ENCODE results near the gene MTREX.

The MTREX gene

DNA sequence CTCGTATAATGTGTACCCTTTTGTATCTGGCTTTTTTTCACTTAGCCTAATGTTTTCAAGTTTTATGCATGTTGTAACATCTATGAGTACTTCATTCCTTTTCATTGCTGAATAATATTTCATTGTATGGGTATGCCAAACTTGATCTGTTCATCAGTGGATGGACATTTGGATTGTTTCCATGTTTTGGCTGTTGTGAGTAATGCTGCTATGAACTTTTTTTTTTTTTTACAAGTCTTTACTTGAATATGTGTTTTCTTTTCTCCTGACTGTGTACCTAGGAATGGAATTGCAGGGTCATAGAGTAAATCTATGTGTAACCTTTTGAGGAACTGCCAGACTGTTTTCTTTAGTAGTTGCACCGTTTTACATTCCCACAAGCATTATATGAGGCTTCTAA is 52.4 kb downstream of the MTREX start:
- Histone ChIP-seq H3K4me3 (ENCODE audit: low read depth, low read length) (no peak overlapping the region), H3K4me1 (no peaks in the 10 kb centered on the region), H3K27me3 (no peaks in the 10 kb centered on the region), H3K36me3 (peaks cover 64% of the 10 kb centered on the region), H3K9me3 (no peaks in the 10 kb centered on the region)
- DNase-seq = no peak
- TF ChIP-seq CTCF (IDR thresholded peaks at IDR 0.05; ENCODE audit: low read depth, low read length) = no peak

- TF ChIP-seq CTCF (IDR thresholded peaks at IDR 0.05; ENCODE audit: low read depth, low read length) = no peak
- H3K36me3 ChIP-seq = peaks cover 51% of the 10 kb centered on the region
- no peaks in the 10 kb centered on the region for H3K9me3 ChIP-seq
- no peak overlapping the region for H3K4me3 ChIP-seq (ENCODE audit: low read depth, low read length)
- H3K4me1 ChIP-seq = no peaks in the 10 kb centered on the region
- no peak for DNase-seq
- H3K27me3 ChIP-seq = no peaks in the 10 kb centered on the region
These were observed 56.1 kb downstream of the MTREX start for GRCh38 chr5:55363856-55364255.

DNA sequence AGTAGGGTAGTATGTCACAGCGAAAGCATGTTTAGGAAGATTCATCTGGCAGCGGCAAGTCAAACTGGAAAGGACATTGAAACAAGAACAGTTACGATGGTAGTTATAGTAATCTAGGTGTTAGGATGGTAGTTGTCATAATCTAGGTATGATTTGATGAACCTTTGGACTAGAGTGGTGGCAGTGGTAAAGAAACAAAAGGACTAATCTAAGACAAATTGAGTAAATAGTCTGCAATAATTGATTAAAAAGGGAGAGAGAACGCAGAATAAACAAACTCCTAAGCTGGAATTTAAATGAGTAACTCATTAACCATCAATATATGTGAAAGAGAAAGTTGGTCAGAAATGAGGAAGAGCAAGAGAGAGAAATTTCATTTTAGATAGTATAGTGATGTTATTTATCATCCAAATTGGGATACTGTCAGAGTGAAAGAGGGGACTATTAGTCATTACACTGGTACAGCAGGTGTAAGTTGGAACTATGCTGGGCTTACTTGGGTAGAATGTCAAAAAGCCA is 56.8 kb downstream of the MTREX start:
- Histone ChIP-seq H3K4me1 (no peaks in the 10 kb centered on the region), H3K9me3 (no peaks in the 10 kb centered on the region), H3K36me3 (peaks cover 49% of the 10 kb centered on the region), H3K27me3 (no peaks in the 10 kb centered on the region), H3K4me3 (ENCODE audit: low read depth, low read length) (no peak overlapping the region)
- no peak for TF ChIP-seq CTCF (IDR thresholded peaks at IDR 0.05; ENCODE audit: low read depth, low read length)
- no peak for DNase-seq

DNA sequence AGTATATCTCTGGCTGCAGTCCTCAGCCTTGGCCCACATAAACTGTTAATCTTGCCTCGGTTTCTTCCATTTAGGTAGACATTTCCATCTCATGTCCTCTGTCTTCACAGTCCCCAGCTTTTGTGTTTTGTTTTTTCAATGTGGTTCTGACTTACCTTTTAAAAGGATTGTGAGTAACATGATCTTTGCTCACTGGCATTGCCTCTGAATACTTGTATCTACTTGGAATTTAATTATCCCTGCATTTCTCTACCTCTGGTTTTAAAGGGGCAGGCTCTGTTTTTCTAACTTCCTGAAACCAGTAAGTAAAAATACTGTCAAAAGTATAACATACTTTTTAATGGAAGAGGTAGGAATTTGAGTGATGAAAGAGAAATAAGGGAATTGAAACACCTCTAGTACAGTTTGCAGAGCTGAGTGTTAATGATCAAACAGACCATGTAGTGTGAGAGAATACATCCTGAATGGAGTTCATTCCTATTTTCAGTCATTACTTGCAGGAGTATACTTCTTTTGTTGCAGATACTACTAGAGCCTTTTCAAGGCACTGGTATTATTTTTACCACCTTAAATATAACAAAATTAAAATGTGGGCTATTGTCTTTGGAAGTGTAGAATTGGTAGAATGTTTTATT is 62.6 kb downstream of the MTREX start:
- no peak for TF ChIP-seq CTCF (IDR thresholded peaks at IDR 0.05; ENCODE audit: low read depth, low read length)
- H3K36me3 ChIP-seq = peaks cover 46% of the 10 kb centered on the region

DNA sequence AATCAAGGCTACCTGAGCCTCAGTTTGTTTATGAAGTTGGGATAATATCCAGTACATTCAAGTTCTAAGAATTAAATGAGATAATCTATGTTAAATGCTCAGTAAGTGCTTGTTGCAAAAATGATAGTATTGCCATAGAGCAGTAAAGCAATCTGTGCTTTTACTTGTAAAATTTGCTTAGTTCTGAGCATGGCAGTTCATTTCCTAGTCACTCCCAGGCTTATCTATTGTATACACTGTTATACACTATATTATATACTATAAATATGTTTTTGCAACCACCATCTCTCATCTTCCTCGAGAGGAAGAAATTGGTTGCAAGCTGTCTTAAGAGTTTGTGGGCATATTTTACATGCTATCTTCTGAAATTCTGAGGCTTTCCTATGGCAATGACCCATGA is 63.4 kb downstream of the MTREX start:
- Histone ChIP-seq H3K27me3 (no peaks in the 10 kb centered on the region), H3K9me3 (no peaks in the 10 kb centered on the region), H3K4me1 (no peaks in the 10 kb centered on the region; the same call in 1 of the 2 replicates), H3K36me3 (peaks cover 43% of the 10 kb centered on the region), H3K4me3 (ENCODE audit: low read depth, low read length) (no peak overlapping the region)
- no peak for TF ChIP-seq CTCF (IDR thresholded peaks at IDR 0.05; ENCODE audit: low read depth, low read length)
- no peak for DNase-seq

More for the DNA sequence above, 62.6 kb downstream of the MTREX start:
- H3K4me1 ChIP-seq = no peaks in the 10 kb centered on the region; the same call in 1 of the 2 replicates
- no peaks in the 10 kb centered on the region for H3K27me3 ChIP-seq
- no peak for DNase-seq
- no peak overlapping the region for H3K4me3 ChIP-seq (ENCODE audit: low read depth, low read length)
- H3K9me3 ChIP-seq = no peaks in the 10 kb centered on the region

GRCh38 chr5:55372130-55372925 is 64.5 kb downstream of the MTREX start:
- no peak for TF ChIP-seq CTCF (IDR thresholded peaks at IDR 0.05; ENCODE audit: low read depth, low read length)
- Histone ChIP-seq H3K4me1 (no peaks in the 10 kb centered on the region; the same call in 1 of the 2 replicates), H3K4me3 (ENCODE audit: low read depth, low read length) (no peak overlapping the region), H3K9me3 (no peaks in the 10 kb centered on the region), H3K36me3 (peaks cover 33% of the 10 kb centered on the region), H3K27me3 (no peaks in the 10 kb centered on the region)
- no peak for DNase-seq
